Muscle of leg (tissue), 11 donors: ENCODE measurements around the gene CDC42BPA. TPM values are rescaled to one million over a fixed set of nuclear protein-coding genes. Genes with fewer than 3 reads are reported as not detected.

Experiments
- DNase-seq: peaks from one replicate; pipeline ENCODE4 v3.0.0; 2013
- H3K27ac ChIP-seq: one replicate; pipeline ENCODE4 v1.5.1; 2013; ENCODE audit warnings: mild to moderate bottlenecking, low read length, control low read depth
- H3K27me3 ChIP-seq: one replicate; pipeline ENCODE4 v1.6.1; 2013; ENCODE audit warnings: low read length; ENCODE audit not compliant: control insufficient read depth, insufficient read depth
- H3K36me3 ChIP-seq: one replicate; pipeline ENCODE4 v1.6.1; 2013; ENCODE audit warnings: low read length; ENCODE audit not compliant: control insufficient read depth, insufficient read depth
- H3K4me1 ChIP-seq: one replicate; pipeline ENCODE4 v1.6.1; 2013; ENCODE audit warnings: low read length; ENCODE audit not compliant: control insufficient read depth, insufficient read depth
- H3K4me3 ChIP-seq: one replicate; pipeline ENCODE4 v1.5.1; 2013; ENCODE audit warnings: low read length, control low read depth
- H3K9me3 ChIP-seq: replicated peaks from 2 replicates; pipeline ENCODE4 v1.6.1; 2013; ENCODE audit warnings: low read depth, low read length; ENCODE audit not compliant: control insufficient read depth
- WGBS: methylation state at CpG from one replicate; pipeline ENCODE4 v1.1.5; 2013; ENCODE audit warnings: missing lambda C conversion rate; ENCODE audit not compliant: insufficient coverage; 5-methylcytosine and 5-hydroxymethylcytosine counted together
- polyA plus RNA-seq, 8 donors: library from polyadenylated mRNA; unstranded; fragments of 120-200 nt; gene quantifications; one replicate each; pipeline versions ENCODE4 v1.2.1 to v1.2.3, GENCODE V29; 2013; ENCODE audit warnings: inconsistent platforms in 1 of 8, low replicate concordance in 1 of 8; ENCODE audit not compliant: insufficient read length in 8 of 8, insufficient read depth in 1 of 8
- total RNA-seq: library from RNA; stranded (reverse); fragments of 120-200 nt; gene quantifications from one replicate; pipeline ENCODE4 v1.2.4, GENCODE V29; 2013

The CDC42BPA gene
- total and polyA plus RNA-seq, 9 donors, result 22.0 to 38.2 (median 29.3) TPM

- H3K4me3 ChIP-seq, result no peak overlapping the region
- H3K36me3 ChIP-seq, result peaks cover 4% of the 10 kb centered on the region
- WGBS, result 89% methylated on average over 8 of the region's 9 CpGs
- peak overlapping the region; percentile 20 for H3K27ac ChIP-seq
- no peaks in the 10 kb centered on the region for H3K27me3 ChIP-seq
- H3K4me1 ChIP-seq, result peaks cover 35% of the 10 kb centered on the region
- no peaks in the 10 kb centered on the region for H3K9me3 ChIP-seq
- no peak for DNase-seq
Measured at GRCh38 chr1:226946285-226946684, 372.0 kb downstream of the CDC42BPA start.

GRCh38 chr1:226945858-226946245, 372.4 kb downstream of the CDC42BPA start:
- peaks cover 4% of the 10 kb centered on the region for H3K36me3 ChIP-seq
- H3K27me3 ChIP-seq, result no peaks in the 10 kb centered on the region
- no peak overlapping the region for H3K27ac ChIP-seq
- WGBS, result 67% methylated on average over 7 of the region's 8 CpGs
- H3K4me1 ChIP-seq, result peaks cover 37% of the 10 kb centered on the region
- no peaks in the 10 kb centered on the region for H3K9me3 ChIP-seq
- no peak for DNase-seq
- H3K4me3 ChIP-seq, result no peak overlapping the region

- Histone ChIP-seq H3K36me3 (peaks cover 4% of the 10 kb centered on the region), H3K4me3 (no peak overlapping the region), H3K4me1 (peaks cover 42% of the 10 kb centered on the region), H3K27ac (peak overlapping the region; percentile 60), H3K9me3 (no peaks in the 10 kb centered on the region), H3K27me3 (no peaks in the 10 kb centered on the region)
- peak; percentile 45 for DNase-seq
- WGBS, result 54% methylated on average over 12 of the region's 19 CpGs
Measured at GRCh38 chr1:226945106-226945857, 373.0 kb downstream of the CDC42BPA start.

GRCh38 chr1:226943927-226944326, 374.4 kb downstream of the CDC42BPA start:
- no peak overlapping the region for H3K27ac ChIP-seq
- H3K27me3 ChIP-seq, result no peaks in the 10 kb centered on the region
- H3K9me3 ChIP-seq, result no peaks in the 10 kb centered on the region
- H3K4me1 ChIP-seq, result peaks cover 42% of the 10 kb centered on the region
- peaks cover 4% of the 10 kb centered on the region for H3K36me3 ChIP-seq
- no peak for DNase-seq
- WGBS, result 76% methylated on average over 2 of the region's 2 CpGs
- H3K4me3 ChIP-seq, result no peak overlapping the region

- Histone ChIP-seq H3K4me1 (peaks cover 46% of the 10 kb centered on the region), H3K4me3 (no peak overlapping the region), H3K9me3 (no peaks in the 10 kb centered on the region), H3K27ac (no peak overlapping the region), H3K27me3 (no peaks in the 10 kb centered on the region), H3K36me3 (no peaks in the 10 kb centered on the region)
- 67% methylated on average over 5 of the region's 5 CpGs for whole genome bisulfite sequencing
- peak; percentile 16 for DNase-seq
Measured at GRCh38 chr1:226943156-226943555, 375.1 kb downstream of the CDC42BPA start.

- Histone ChIP-seq H3K27ac (no peak overlapping the region), H3K27me3 (no peaks in the 10 kb centered on the region), H3K9me3 (no peaks in the 10 kb centered on the region), H3K4me3 (no peak overlapping the region), H3K4me1 (peaks cover 46% of the 10 kb centered on the region), H3K36me3 (no peaks in the 10 kb centered on the region)
- no peak for DNase-seq
- 42% methylated on average over 2 of the region's 3 CpGs for WGBS
Measured at GRCh38 chr1:226942392-226942791, 375.9 kb downstream of the CDC42BPA start.

GRCh38 chr1:226940806-226941067, 377.6 kb downstream of the CDC42BPA start:
- Histone ChIP-seq H3K4me1 (peaks cover 34% of the 10 kb centered on the region), H3K36me3 (no peaks in the 10 kb centered on the region), H3K27me3 (no peaks in the 10 kb centered on the region), H3K27ac (no peak overlapping the region), H3K9me3 (no peaks in the 10 kb centered on the region), H3K4me3 (peak overlapping the region; percentile 81)
- no peak for DNase-seq
- no CpG with 5 or more reads among the region's 6 CpGs for WGBS

GRCh38 chr1:226940029-226940805, 378.1 kb downstream of the CDC42BPA start, which contains the start of gene COQ8A:
Gene COQ8A (plus strand): TSS chr1:226940294. CDS start chr1:226961386, 21,092 bp downstream.
- no peaks in the 10 kb centered on the region for H3K36me3 ChIP-seq
- H3K9me3 ChIP-seq, result peaks cover under 1% of the 10 kb centered on the region
- no peaks in the 10 kb centered on the region for H3K27me3 ChIP-seq
- peak within 1 kb of the TSS; percentile 86 for H3K4me3 ChIP-seq
- peak; percentile 100 for DNase-seq
- H3K27ac ChIP-seq, result peak within 1 kb of the TSS; percentile 99
- WGBS, result under 1% methylated on average over 72 of the region's 73 CpGs
- H3K4me1 ChIP-seq, result peaks cover 29% of the 10 kb centered on the region
